Suprapubic skin (tissue), 4 donors: ENCODE results near the gene NCAM1. TPM values are rescaled to one million over a fixed set of nuclear protein-coding genes. Genes with fewer than 3 reads are reported as not detected.
A peak's percentile ranks its signal among the peaks of the same experiment; 100 is the strongest.

Experiments
- DNase-seq, 2 donors: peaks; one replicate each; pipeline ENCODE4 v3.0.0-alpha.2; 2019; ENCODE audit warnings: low spot score in 2 of 2
- H3K27ac ChIP-seq: fragments of 200-600 bp; sonication (generic); one replicate; pipeline ENCODE4 v1.5.1; 2019
- H3K27me3 ChIP-seq: fragments of 200-600 bp; sonication (generic); one replicate; pipeline ENCODE4 v1.5.1; 2019
- H3K36me3 ChIP-seq: fragments of 200-600 bp; sonication (generic); one replicate; pipeline ENCODE4 v1.5.1; 2019
- H3K4me1 ChIP-seq: fragments of 200-600 bp; sonication (generic); one replicate; pipeline ENCODE4 v1.5.1; 2019
- H3K4me3 ChIP-seq: fragments of 200-600 bp; sonication (generic); one replicate; pipeline ENCODE4 v1.5.1; 2019; ENCODE audit warnings: mild to moderate bottlenecking
- H3K9me3 ChIP-seq: fragments of 200-600 bp; sonication (generic); one replicate; pipeline ENCODE4 v1.5.1; 2019
- EP300 ChIP-seq: sonication (generic); formaldehyde crosslinking; IDR thresholded peaks from one replicate; pipeline ENCODE4 v1.6.1; 2017; ENCODE audit warnings: antibody characterized with exemption
- POLR2A ChIP-seq, 2 donors: fragments of 450-650 bp; IDR thresholded peaks; one replicate each; pipeline ENCODE4 v1.6.1; 2017; ENCODE audit warnings: antibody characterized with exemption in 2 of 2, mild to moderate bottlenecking in 2 of 2, moderate library complexity in 2 of 2
- POLR2AphosphoS5 ChIP-seq, 3 donors: sonication (generic); formaldehyde crosslinking; IDR thresholded peaks; one replicate each; pipeline ENCODE4 v1.6.1; 2017; ENCODE audit warnings: antibody characterized with exemption in 3 of 3
- WGBS: methylation state at CpG from one replicate; pipeline ENCODE4 v1.1.5; 2018; 5-methylcytosine and 5-hydroxymethylcytosine counted together
- total RNA-seq, 4 donors: library from RNA; depleted of rRNA; stranded (reverse); fragments of >200 nt; gene quantifications; one replicate each; pipeline ENCODE4 v1.1.0, GENCODE V29; 2016
- TF ChIP-seq, protein P1 (sequence below), 2 donors: fragments of 200-600 bp in 1 of 2; fragments of 450-650 bp in 1 of 2; sonication (generic) in 1 of 2; IDR thresholded peaks; one replicate each; pipeline ENCODE4 v1.5.1; 2016 to 2019; ENCODE audit warnings: antibody characterized with exemption in 2 of 2, mild to moderate bottlenecking in 1 of 2, moderate library complexity in 1 of 2

Gene NCAM1
- total RNA-seq, 4 donors from 2014 or later = 0.98 to 3.3 (median 1.9) TPM

GRCh38 chr11:113278925-113279324 is 317.7 kb downstream of the NCAM1 start:
- Histone ChIP-seq H3K4me1 (no peaks in the 10 kb centered on the region), H3K36me3 (no peaks in the 10 kb centered on the region), H3K4me3 (no peak overlapping the region), H3K27me3 (no peaks in the 10 kb centered on the region), H3K27ac (no peak overlapping the region), H3K9me3 (no peaks in the 10 kb centered on the region)
- DNase-seq = peak in 1 of 2 donors; percentile 4
- 77% methylated on average over 4 of the region's 4 CpGs for WGBS
- TF ChIP-seq POLR2AphosphoS5 (IDR thresholded peaks at IDR 0.05) (no peak), POLR2A (IDR thresholded peaks at IDR 0.05) (no peak), EP300 (no peak)
- TF ChIP-seq, protein P1, sequence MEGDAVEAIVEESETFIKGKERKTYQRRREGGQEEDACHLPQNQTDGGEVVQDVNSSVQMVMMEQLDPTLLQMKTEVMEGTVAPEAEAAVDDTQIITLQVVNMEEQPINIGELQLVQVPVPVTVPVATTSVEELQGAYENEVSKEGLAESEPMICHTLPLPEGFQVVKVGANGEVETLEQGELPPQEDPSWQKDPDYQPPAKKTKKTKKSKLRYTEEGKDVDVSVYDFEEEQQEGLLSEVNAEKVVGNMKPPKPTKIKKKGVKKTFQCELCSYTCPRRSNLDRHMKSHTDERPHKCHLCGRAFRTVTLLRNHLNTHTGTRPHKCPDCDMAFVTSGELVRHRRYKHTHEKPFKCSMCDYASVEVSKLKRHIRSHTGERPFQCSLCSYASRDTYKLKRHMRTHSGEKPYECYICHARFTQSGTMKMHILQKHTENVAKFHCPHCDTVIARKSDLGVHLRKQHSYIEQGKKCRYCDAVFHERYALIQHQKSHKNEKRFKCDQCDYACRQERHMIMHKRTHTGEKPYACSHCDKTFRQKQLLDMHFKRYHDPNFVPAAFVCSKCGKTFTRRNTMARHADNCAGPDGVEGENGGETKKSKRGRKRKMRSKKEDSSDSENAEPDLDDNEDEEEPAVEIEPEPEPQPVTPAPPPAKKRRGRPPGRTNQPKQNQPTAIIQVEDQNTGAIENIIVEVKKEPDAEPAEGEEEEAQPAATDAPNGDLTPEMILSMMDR (IDR thresholded peaks at IDR 0.05) = no peak

DNA sequence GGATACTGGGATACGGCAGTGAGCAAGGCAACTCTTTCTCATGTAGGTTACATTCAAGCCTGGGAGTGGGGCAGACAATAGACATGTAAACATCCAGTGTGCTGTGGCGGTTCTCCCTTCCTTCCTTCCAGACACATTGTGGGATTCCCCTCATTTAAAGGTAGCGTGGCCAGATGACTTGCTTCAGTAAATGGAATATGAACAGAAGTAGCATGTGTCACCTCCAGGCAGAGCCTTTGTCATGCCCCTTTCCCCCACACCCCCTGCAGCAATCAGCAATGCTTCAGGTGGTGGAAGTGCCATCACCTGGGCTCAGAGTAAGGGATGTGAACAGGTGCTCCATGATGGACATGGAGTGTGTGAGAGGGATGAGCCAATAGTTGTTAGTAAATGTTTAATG is 318.4 kb downstream of the NCAM1 start:
- WGBS = 75% methylated on average over 3 of the region's 3 CpGs
- Histone ChIP-seq H3K36me3 (no peaks in the 10 kb centered on the region), H3K27ac (no peak overlapping the region), H3K4me1 (no peaks in the 10 kb centered on the region), H3K4me3 (no peak overlapping the region), H3K9me3 (no peaks in the 10 kb centered on the region), H3K27me3 (no peaks in the 10 kb centered on the region)
- peak in 1 of 2 donors; percentile 32 for DNase-seq
- TF ChIP-seq, protein P1 (IDR thresholded peaks at IDR 0.05) = no peak
- TF ChIP-seq POLR2A (IDR thresholded peaks at IDR 0.05) = no peak
- TF ChIP-seq EP300 = no peak
- TF ChIP-seq POLR2AphosphoS5 (IDR thresholded peaks at IDR 0.05) = no peak

- TF ChIP-seq POLR2A (IDR thresholded peaks at IDR 0.05) (no peak), POLR2AphosphoS5 (IDR thresholded peaks at IDR 0.05) (no peak), EP300 (no peak)
- TF ChIP-seq, protein P1 (IDR thresholded peaks at IDR 0.05) = no peak
- Histone ChIP-seq H3K36me3 (no peaks in the 10 kb centered on the region), H3K4me1 (no peaks in the 10 kb centered on the region), H3K4me3 (no peak overlapping the region), H3K27ac (no peak overlapping the region), H3K9me3 (no peaks in the 10 kb centered on the region), H3K27me3 (no peaks in the 10 kb centered on the region)
- 92% methylated on average over 2 of the region's 2 CpGs for WGBS
- DNase-seq = peak in 1 of 2 donors; percentile 34
These were observed 320.0 kb downstream of the NCAM1 start for GRCh38 chr11:113281052-113281725.

GRCh38 chr11:113282898-113283437 is 321.7 kb downstream of the NCAM1 start:
- H3K36me3 ChIP-seq = no peaks in the 10 kb centered on the region
- peak in 1 of 2 donors; percentile 26 for DNase-seq

GRCh38 chr11:113283881-113284280 is 322.7 kb downstream of the NCAM1 start:
- TF ChIP-seq, protein P1 (IDR thresholded peaks at IDR 0.05) = no peak
- TF ChIP-seq EP300 = no peak
- Histone ChIP-seq H3K4me3 (no peak overlapping the region), H3K36me3 (no peaks in the 10 kb centered on the region), H3K27ac (no peak overlapping the region), H3K27me3 (no peaks in the 10 kb centered on the region), H3K4me1 (no peaks in the 10 kb centered on the region), H3K9me3 (no peaks in the 10 kb centered on the region)
- 93% methylated on average over 2 of the region's 2 CpGs for WGBS
- peak in 1 of 2 donors; percentile 11 for DNase-seq

More at GRCh38 chr11:113282898-113283437, 321.7 kb downstream of the NCAM1 start:
- Histone ChIP-seq H3K27me3 (no peaks in the 10 kb centered on the region), H3K27ac (no peak overlapping the region), H3K9me3 (no peaks in the 10 kb centered on the region), H3K4me1 (no peaks in the 10 kb centered on the region), H3K4me3 (no peak overlapping the region)
- 73% methylated on average over 3 of the region's 3 CpGs for WGBS
- no peak for TF ChIP-seq POLR2AphosphoS5 (IDR thresholded peaks at IDR 0.05)
- no peak for TF ChIP-seq POLR2A (IDR thresholded peaks at IDR 0.05)
- TF ChIP-seq, protein P1 (IDR thresholded peaks at IDR 0.05) = no peak
- TF ChIP-seq EP300 = no peak
